ENCODE measurements around the gene TTC34.
A peak's percentile ranks its signal among the peaks of the same experiment; 100 is the strongest.

The TTC34 gene

GRCh38 chr1:2834146-2834475 lies 32.6 kb upstream of the TTC34 start:
- Histone ChIP-seq H3K18ac (ENCODE audit: low read length) (peak overlapping the region; percentile 36), H3K4me1 (ENCODE audit: control insufficient read depth in 2 of 2, insufficient read depth in 1 of 2, low read depth in 1 of 2, low read length in 2 of 2) (no peaks in the 10 kb centered on the region), H2AK5ac (ENCODE audit: low read depth, low read length) (peak overlapping the region; percentile 41), H3K9ac (ENCODE audit: low read depth, low read length, poor library complexity) (no peak overlapping the region), H2BK12ac (ENCODE audit: low read length) (no peak overlapping the region), H3K36me3 (replicated peaks in 1 of 2; ENCODE audit: control insufficient read depth in 2 of 2, insufficient read depth in 2 of 2, low read length in 2 of 2) (no peaks in the 10 kb centered on the region), H2AFZ (ENCODE audit: low read length) (no peak overlapping the region), H3K4me3 (ENCODE audit: low read length in 2 of 2) (peak overlapping the region in 1 of 2 donors; percentile 35), H4K91ac (ENCODE audit: low read depth, low read length, poor library complexity) (no peak overlapping the region), H2BK15ac (ENCODE audit: low read length) (no peak overlapping the region), H3K14ac (ENCODE audit: low read length) (no peak overlapping the region), H3K27me3 (ENCODE audit: control insufficient read depth in 3 of 3, insufficient read depth in 3 of 3, low read depth in 1 of 3, low read length in 3 of 3) (peaks cover 0 to 45% (median 2%) of the 10 kb centered on the region in 3 experiments), H4K8ac (ENCODE audit: low read depth, low read length) (no peak overlapping the region), H3K27ac (replicated peaks; ENCODE audit: low read length) (no peak overlapping the region), H2BK5ac (ENCODE audit: low read length) (no peak overlapping the region), H2BK120ac (ENCODE audit: low read depth, low read length) (no peak overlapping the region), H3K4me2 (ENCODE audit: insufficient read depth, low read length, poor library complexity, severe bottlenecking) (no peak overlapping the region), H3K79me1 (ENCODE audit: low read depth, low read length) (peaks cover 2% of the 10 kb centered on the region), H3K23ac (ENCODE audit: low read depth, low read length, poor library complexity) (no peak overlapping the region), H3K9me3 (replicated peaks in 1 of 2; ENCODE audit: control insufficient read depth in 2 of 2, insufficient read depth in 1 of 2, low read depth in 1 of 2, low read length in 2 of 2) (peaks cover 0 to 19% of the 10 kb centered on the region in 2 donors), H3K4ac (ENCODE audit: low read length) (no peak overlapping the region)
- no peak for DNase-seq (ENCODE audit: low spot score)
- no CpG with 5 or more reads among the region's 15 CpGs for WGBS, 2 donors (ENCODE audit: extremely low coverage in 2 of 2, insufficient read length in 2 of 2, insufficient replicate concordance in 1 of 2)

GRCh38 chr1:2833454-2834145 lies 32.1 kb upstream of the TTC34 start:
- Histone ChIP-seq H3K9me3 (replicated peaks in 1 of 2; ENCODE audit: control insufficient read depth in 2 of 2, insufficient read depth in 1 of 2, low read depth in 1 of 2, low read length in 2 of 2) (peaks cover 0 to 21% of the 10 kb centered on the region in 2 donors), H3K18ac (ENCODE audit: low read length) (peak overlapping the region; percentile 36), H2AFZ (ENCODE audit: low read length) (no peak overlapping the region), H4K91ac (ENCODE audit: low read depth, low read length, poor library complexity) (no peak overlapping the region), H4K8ac (ENCODE audit: low read depth, low read length) (no peak overlapping the region), H3K4ac (ENCODE audit: low read length) (no peak overlapping the region), H3K27ac (replicated peaks; ENCODE audit: low read length) (no peak overlapping the region), H3K36me3 (replicated peaks in 1 of 2; ENCODE audit: control insufficient read depth in 2 of 2, insufficient read depth in 2 of 2, low read length in 2 of 2) (no peaks in the 10 kb centered on the region), H2BK120ac (ENCODE audit: low read depth, low read length) (no peak overlapping the region), H3K4me2 (ENCODE audit: insufficient read depth, low read length, poor library complexity, severe bottlenecking) (no peak overlapping the region), H2BK12ac (ENCODE audit: low read length) (no peak overlapping the region), H3K14ac (ENCODE audit: low read length) (no peak overlapping the region), H2BK5ac (ENCODE audit: low read length) (no peak overlapping the region), H3K4me1 (ENCODE audit: control insufficient read depth in 2 of 2, insufficient read depth in 1 of 2, low read depth in 1 of 2, low read length in 2 of 2) (no peaks in the 10 kb centered on the region), H2AK5ac (ENCODE audit: low read depth, low read length) (peak overlapping the region; percentile 41), H3K4me3 (ENCODE audit: low read length in 2 of 2) (no peak overlapping the region), H2BK15ac (ENCODE audit: low read length) (no peak overlapping the region), H3K9ac (ENCODE audit: low read depth, low read length, poor library complexity) (no peak overlapping the region), H3K23ac (ENCODE audit: low read depth, low read length, poor library complexity) (no peak overlapping the region), H3K27me3 (ENCODE audit: control insufficient read depth in 3 of 3, insufficient read depth in 3 of 3, low read depth in 1 of 3, low read length in 3 of 3) (peaks cover 0 to 46% (median 2%) of the 10 kb centered on the region in 3 experiments), H3K79me1 (ENCODE audit: low read depth, low read length) (peaks cover 2% of the 10 kb centered on the region)
- WGBS, 2 donors (ENCODE audit: extremely low coverage in 2 of 2, insufficient read length in 2 of 2, insufficient replicate concordance in 1 of 2), result no CpG with 5 or more reads among the region's 20 CpGs
- DNase-seq (ENCODE audit: low spot score), result no peak

GRCh38 chr1:2832506-2833453 lies 31.3 kb upstream of the TTC34 start:
- peak overlapping the region; percentile 56 for H3K14ac ChIP-seq (ENCODE audit: low read length)
- H3K27me3 ChIP-seq (ENCODE audit: control insufficient read depth in 3 of 3, insufficient read depth in 3 of 3, low read depth in 1 of 3, low read length in 3 of 3), result peaks cover 0 to 47% (median under 1%) of the 10 kb centered on the region in 3 experiments
- no peak overlapping the region for H2BK5ac ChIP-seq (ENCODE audit: low read length)
- H2BK120ac ChIP-seq (ENCODE audit: low read depth, low read length), result no peak overlapping the region
- H3K79me1 ChIP-seq (ENCODE audit: low read depth, low read length), result peaks cover 2% of the 10 kb centered on the region
- H3K9me3 ChIP-seq (replicated peaks in 1 of 2; ENCODE audit: control insufficient read depth in 2 of 2, insufficient read depth in 1 of 2, low read depth in 1 of 2, low read length in 2 of 2), result peaks cover 0 to 21% of the 10 kb centered on the region in 2 donors
- no peak for DNase-seq (ENCODE audit: low spot score)
- no peaks in the 10 kb centered on the region for H3K4me1 ChIP-seq (ENCODE audit: control insufficient read depth in 2 of 2, insufficient read depth in 1 of 2, low read depth in 1 of 2, low read length in 2 of 2)
- peak overlapping the region; percentile 46 for H2AK5ac ChIP-seq (ENCODE audit: low read depth, low read length)
- no peak overlapping the region for H4K91ac ChIP-seq (ENCODE audit: low read depth, low read length, poor library complexity)
- H3K4me2 ChIP-seq (ENCODE audit: insufficient read depth, low read length, poor library complexity, severe bottlenecking), result no peak overlapping the region
- peak overlapping the region; percentile 66 for H2BK15ac ChIP-seq (ENCODE audit: low read length)
- no peak overlapping the region for H3K4ac ChIP-seq (ENCODE audit: low read length)
- no peak overlapping the region for H2AFZ ChIP-seq (ENCODE audit: low read length)
- no peak overlapping the region for H4K8ac ChIP-seq (ENCODE audit: low read depth, low read length)
- H2BK12ac ChIP-seq (ENCODE audit: low read length), result peak overlapping the region; percentile 58
- WGBS, 2 donors (ENCODE audit: extremely low coverage in 2 of 2, insufficient read length in 2 of 2, insufficient replicate concordance in 1 of 2), result no CpG with 5 or more reads among the region's 28 CpGs
- no peak overlapping the region for H3K9ac ChIP-seq (ENCODE audit: low read depth, low read length, poor library complexity)
- peak overlapping the region; percentile 71 for H3K18ac ChIP-seq (ENCODE audit: low read length)
- H3K23ac ChIP-seq (ENCODE audit: low read depth, low read length, poor library complexity), result no peak overlapping the region
- no peaks in the 10 kb centered on the region for H3K36me3 ChIP-seq (replicated peaks in 1 of 2; ENCODE audit: control insufficient read depth in 2 of 2, insufficient read depth in 2 of 2, low read length in 2 of 2)
- no peak overlapping the region for H3K27ac ChIP-seq (replicated peaks; ENCODE audit: low read length)
- H3K4me3 ChIP-seq (ENCODE audit: low read length in 2 of 2), result no peak overlapping the region
